Measurements from ENCODE around the gene RCC2.

The RCC2 gene

GRCh38 chr1:17372955-17373354 lies 66.5 kb downstream of the RCC2 start:
- DNase-seq (ENCODE audit: low read depth in 2 of 2) = no peak

DNA sequence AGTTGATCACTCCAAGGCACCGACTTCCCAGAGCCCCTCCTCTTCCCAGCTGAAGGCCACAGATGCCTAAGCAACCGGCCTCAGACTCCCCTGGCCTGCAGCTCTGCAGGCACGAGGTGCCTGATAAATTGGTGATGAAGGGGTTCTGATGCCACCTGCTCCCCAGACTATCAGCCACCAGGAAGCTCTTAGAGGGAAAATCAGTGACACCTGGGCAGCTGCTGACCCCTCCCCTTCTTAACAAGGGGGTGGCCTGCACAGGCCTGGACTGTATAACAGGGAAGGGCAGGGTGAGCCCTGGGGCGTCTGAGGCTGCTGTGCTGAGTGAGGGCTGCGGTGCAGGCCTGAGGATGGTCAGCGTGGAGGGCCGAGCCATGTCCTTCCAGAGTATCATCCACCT lies 67.6 kb downstream of the RCC2 start, which contains the start of gene PADI6:
PADI6 (plus strand) TSS at position 301 of the 400 bp plus-strand sequence; CDS start at position 351, 50 bp downstream.
- DNase-seq (ENCODE audit: low read depth in 2 of 2) = no peak

GRCh38 chr1:17370618-17371017 lies 68.9 kb downstream of the RCC2 start:
- no peak for DNase-seq (ENCODE audit: low read depth in 2 of 2)

- no peak for DNase-seq (ENCODE audit: low read depth in 2 of 2)
These were observed 70.0 kb downstream of the RCC2 start for GRCh38 chr1:17369466-17369865.

DNA sequence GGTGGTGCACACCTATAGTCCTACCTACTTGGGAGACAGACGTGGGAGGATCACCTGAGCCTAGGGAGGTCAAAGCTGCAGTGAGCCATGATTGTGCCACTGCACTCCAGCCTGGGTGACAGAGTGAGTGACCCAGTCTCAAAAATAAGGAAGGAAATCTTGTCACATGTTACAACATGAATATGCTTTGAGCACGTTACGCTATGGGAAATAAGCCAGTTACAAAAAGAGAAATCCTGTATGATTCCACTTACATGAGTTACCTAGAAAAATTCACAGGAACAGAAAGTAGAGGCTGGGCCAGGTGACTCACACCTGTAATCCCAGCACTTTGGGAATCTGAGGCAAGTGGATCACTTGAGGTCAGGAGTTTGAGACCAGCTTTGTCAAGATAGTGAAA lies 74.2 kb downstream of the RCC2 start:
- DNase-seq (ENCODE audit: low read depth in 2 of 2) = no peak

- DNase-seq (ENCODE audit: low read depth in 2 of 2) = no peak
These were observed 75.7 kb downstream of the RCC2 start for GRCh38 chr1:17363771-17364170.

DNA sequence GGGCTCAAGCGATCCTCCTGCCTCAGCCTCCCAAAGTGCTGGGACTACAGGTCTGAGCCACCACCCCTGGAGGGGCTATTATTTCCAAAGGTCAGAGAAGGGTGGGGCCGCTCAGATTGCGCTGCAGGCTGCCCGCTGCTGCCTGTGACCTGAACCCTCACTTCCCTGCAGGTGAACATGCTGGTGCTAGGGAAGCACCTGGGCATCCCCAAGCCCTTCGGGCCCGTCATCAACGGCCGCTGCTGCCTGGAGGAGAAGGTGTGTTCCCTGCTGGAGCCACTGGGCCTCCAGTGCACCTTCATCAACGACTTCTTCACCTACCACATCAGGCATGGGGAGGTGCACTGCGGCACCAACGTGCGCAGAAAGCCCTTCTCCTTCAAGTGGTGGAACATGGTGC lies 76.1 kb downstream of the RCC2 start:
- DNase-seq (ENCODE audit: low read depth in 2 of 2) = no peak

GRCh38 chr1:17361687-17362086 lies 77.8 kb downstream of the RCC2 start:
- no peak for DNase-seq (ENCODE audit: low read depth in 2 of 2)

- no peak for DNase-seq (ENCODE audit: low read depth in 2 of 2)
These were observed 79.1 kb downstream of the RCC2 start for GRCh38 chr1:17360272-17360956.

GRCh38 chr1:17359808-17360207 lies 79.7 kb downstream of the RCC2 start:
- DNase-seq (ENCODE audit: low read depth in 2 of 2) = no peak

GRCh38 chr1:17359031-17359430 lies 80.4 kb downstream of the RCC2 start:
- DNase-seq (ENCODE audit: low read depth in 2 of 2) = no peak

DNA sequence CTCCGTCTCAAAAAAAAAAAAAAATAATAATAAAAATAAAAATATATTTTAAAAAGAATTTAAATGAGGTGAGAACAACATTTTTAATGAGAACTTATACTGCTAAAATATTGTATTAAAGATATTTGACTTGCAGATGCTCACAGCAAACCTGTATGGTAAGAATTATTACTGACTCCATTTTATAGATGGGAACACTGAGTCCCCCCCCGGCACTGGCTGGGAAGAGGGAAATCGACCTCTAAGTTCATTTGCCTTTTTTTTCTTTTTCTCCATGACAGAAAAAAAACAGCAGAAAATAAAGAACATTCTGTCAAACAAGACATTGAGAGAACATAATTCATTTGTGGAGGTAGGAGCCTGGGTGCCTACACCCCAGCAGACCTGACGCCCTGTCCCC lies 80.9 kb downstream of the RCC2 start:
- DNase-seq (ENCODE audit: low read depth in 2 of 2) = no peak

All from fibroblast of skin of left quadriceps (primary cell).